ENCODE data around the gene ARL4D. TPM values are rescaled to one million over a fixed set of nuclear protein-coding genes. Genes with fewer than 3 reads are reported as not detected.

Gene ARL4D
- total and polyA plus RNA-seq, 11 donors = 2.2 to 16.2 (median 4.2) TPM

DNA sequence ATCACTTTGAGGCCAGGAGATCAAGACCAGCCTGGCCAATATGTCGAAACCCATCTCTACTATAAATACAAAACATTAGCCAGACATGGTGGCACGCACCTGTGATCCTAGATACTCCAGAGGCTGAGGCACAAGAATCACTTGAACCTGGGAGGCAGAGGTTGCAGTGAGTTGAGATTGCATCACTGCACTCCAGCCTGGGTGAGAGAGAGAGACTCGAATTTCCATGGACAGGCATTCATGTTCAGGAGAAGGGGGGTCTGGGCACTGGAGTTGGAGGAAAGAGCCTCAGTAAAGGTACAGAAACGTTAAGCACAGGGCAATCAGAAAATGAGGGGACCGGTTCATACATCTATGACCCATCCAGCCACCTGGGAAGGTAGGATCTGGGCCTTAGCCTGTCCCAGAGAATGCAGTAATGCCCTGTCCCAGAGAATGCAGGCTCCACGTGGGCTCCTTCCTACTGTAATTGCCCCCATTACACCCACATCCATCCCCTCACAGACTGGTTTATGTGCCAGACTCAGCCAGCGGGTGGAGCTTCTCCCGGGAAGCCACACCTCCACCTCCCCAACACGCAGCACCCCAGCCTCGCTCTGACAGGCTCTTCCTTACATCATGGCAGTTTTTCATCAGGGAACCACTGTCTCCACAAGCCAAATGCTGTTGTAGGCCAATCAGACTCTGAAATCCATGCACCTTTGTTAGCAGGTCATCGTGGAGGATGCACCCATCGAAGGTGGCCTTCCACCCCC, 21.6 kb upstream of the ARL4D start:
- H3K9me3 ChIP-seq = peaks cover 0 to 16% (median 3%) of the 10 kb centered on the region in 12 donors
- H3K27ac ChIP-seq = no peak overlapping the region
- WGBS, 4 donors = 81 to 86% (median 82%) methylated on average over 12 of the region's 12 CpGs
- TF ChIP-seq POLR2A (IDR thresholded peaks at IDR 0.05) (no peak), CTCF (IDR thresholded peaks at IDR 0.05) (no peak)
- no peaks in the 10 kb centered on the region for H3K36me3 ChIP-seq
- intact Hi-C loops (cut with DNase I) = no loop called here
- ATAC-seq (no peak), DNase-seq (no peak)
- no peak overlapping the region for H3K4me3 ChIP-seq
- H3K4me1 ChIP-seq = peaks cover 0 to 14% (median 11%) of the 10 kb centered on the region in 12 donors
- no peaks in the 10 kb centered on the region for H3K27me3 ChIP-seq

- ATAC-seq (no peak), DNase-seq (no peak)
- Histone ChIP-seq H3K27me3 (no peaks in the 10 kb centered on the region), H3K4me1 (no peaks in the 10 kb centered on the region), H3K36me3 (no peaks in the 10 kb centered on the region), H3K9me3 (peaks cover 0 to 16% (median 3%) of the 10 kb centered on the region in 12 donors), H3K27ac (no peak overlapping the region), H3K4me3 (no peak overlapping the region)
- intact Hi-C loops (cut with DNase I) = no loop called here
- 89 to 94% (median 92%) methylated on average over 21 to 26 of the region's 26 CpGs for WGBS, 4 donors
- TF ChIP-seq POLR2A (IDR thresholded peaks at IDR 0.05) = no peak
- TF ChIP-seq CTCF (IDR thresholded peaks at IDR 0.05) = no peak
These were observed 20.0 kb upstream of the ARL4D start for GRCh38 chr17:43378766-43379165.

- no peak overlapping the region for H3K4me3 ChIP-seq
- no peak for ATAC-seq
These were observed 18.5 kb upstream of the ARL4D start for GRCh38 chr17:43380307-43380706.

DNA sequence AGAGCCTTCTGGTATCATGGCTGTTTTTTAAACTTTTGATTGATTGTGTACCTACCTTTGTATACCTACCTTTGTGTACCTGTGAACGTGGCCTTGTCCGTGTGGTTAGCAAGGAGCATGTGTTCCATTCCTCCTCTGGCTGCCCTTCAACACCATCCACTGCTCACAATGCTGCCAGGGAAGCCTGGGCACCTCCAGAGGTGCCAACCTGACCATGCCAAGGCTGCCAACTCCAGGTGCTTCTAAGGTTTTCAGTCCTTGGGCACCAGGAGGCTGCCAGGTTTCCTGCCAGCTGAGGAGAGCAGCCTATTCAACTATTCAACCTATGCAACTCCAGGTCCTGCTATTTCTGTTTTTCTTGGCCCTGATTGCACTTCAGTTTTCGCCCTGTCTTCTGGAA, 17.6 kb upstream of the ARL4D start:
- TF ChIP-seq POLR2A (IDR thresholded peaks at IDR 0.05) (no peak), CTCF (IDR thresholded peaks at IDR 0.05) (no peak)
- 89 to 95% (median 91%) methylated on average over 3 of the region's 3 CpGs for WGBS, 4 donors
- intact Hi-C loops (cut with DNase I) = no loop called here

More at GRCh38 chr17:43380307-43380706, 18.5 kb upstream of the ARL4D start:
- H3K27ac ChIP-seq = no peak overlapping the region
- no peaks in the 10 kb centered on the region for H3K4me1 ChIP-seq
- H3K36me3 ChIP-seq = no peaks in the 10 kb centered on the region
- H3K27me3 ChIP-seq = no peaks in the 10 kb centered on the region
- WGBS, 4 donors = 81 to 95% (median 92%) methylated on average over 5 of the region's 5 CpGs
- TF ChIP-seq POLR2A (IDR thresholded peaks at IDR 0.05) (no peak), CTCF (IDR thresholded peaks at IDR 0.05) (no peak)
- no peak for DNase-seq
- intact Hi-C loops (cut with DNase I) = no loop called here
- H3K9me3 ChIP-seq = peaks cover 0 to 16% (median 3%) of the 10 kb centered on the region in 12 donors

More for the DNA sequence above, 17.6 kb upstream of the ARL4D start:
- Histone ChIP-seq H3K4me1 (no peaks in the 10 kb centered on the region), H3K4me3 (no peak overlapping the region), H3K9me3 (peaks cover 0 to 16% (median 3%) of the 10 kb centered on the region in 12 donors), H3K27ac (no peak overlapping the region), H3K27me3 (no peaks in the 10 kb centered on the region), H3K36me3 (no peaks in the 10 kb centered on the region)
- ATAC-seq (no peak), DNase-seq (no peak)

All from heart left ventricle (tissue), 16 donors.